Chondrocyte (in vitro differentiated cells): ENCODE measurements around the gene RAB8B. TPM values are rescaled to one million over a fixed set of nuclear protein-coding genes. Genes with fewer than 3 reads are reported as not detected.
A peak's percentile ranks its signal among the peaks of the same experiment; 100 is the strongest.

Source experiments
- DNase-seq: peaks from one replicate; pipeline ENCODE4 v3.0.0; 2021; ENCODE audit warnings: mixed read lengths, low spot score
- H3K27ac Mint-ChIP-seq: one replicate; pipeline ENCODE4 v1.8.0; 2021; ENCODE audit warnings: mild to moderate bottlenecking, moderate library complexity, mixed read lengths; ENCODE audit not compliant: unreplicated experiment
- H3K27me3 Mint-ChIP-seq: 2 replicates; pipeline ENCODE4 v1.8.0; 2021; ENCODE audit warnings: low read depth, mixed read lengths
- H3K36me3 Mint-ChIP-seq: 2 replicates; pipeline ENCODE4 v1.8.0; 2021; ENCODE audit warnings: low read depth, mixed read lengths
- H3K4me1 Mint-ChIP-seq: 2 replicates; pipeline ENCODE4 v1.8.0; 2021; ENCODE audit warnings: low read depth, mild to moderate bottlenecking, mixed read lengths
- H3K4me3 Mint-ChIP-seq: one replicate; pipeline ENCODE4 v1.8.0; 2021; ENCODE audit warnings: mild to moderate bottlenecking, moderate library complexity, mixed read lengths; ENCODE audit not compliant: unreplicated experiment
- H3K9me3 Mint-ChIP-seq: 2 replicates; pipeline ENCODE4 v1.8.0; 2021; ENCODE audit warnings: low read depth, mixed read lengths
- CTCF ChIP-seq: fragments of 200-600 bp; sonication (generic); IDR thresholded peaks from 2 replicates; pipeline ENCODE4 v1.5.0; 2021; ENCODE audit warnings: antibody characterized with exemption, mild to moderate bottlenecking, moderate library complexity
- total RNA-seq: library from RNA; stranded (reverse); gene quantifications from 3 replicates; pipeline ENCODE4 v1.2.1, GENCODE V29; 2021

RAB8B gene
- total RNA-seq, 1 donor from 2014 or later = 34.8 TPM

GRCh38 chr15:63250312-63250965, 61.0 kb downstream of the RAB8B start:
- TF ChIP-seq CTCF = no peak
- no peak overlapping the region for H3K4me3 Mint-ChIP-seq
- H3K27ac Mint-ChIP-seq = peak overlapping the region; percentile 83
- peaks cover 17% of the 10 kb centered on the region for H3K36me3 Mint-ChIP-seq
- no peaks in the 10 kb centered on the region for H3K9me3 Mint-ChIP-seq
- no peak for DNase-seq
- peaks cover 38% of the 10 kb centered on the region for H3K4me1 Mint-ChIP-seq
- H3K27me3 Mint-ChIP-seq = no peaks in the 10 kb centered on the region

GRCh38 chr15:63251701-63252100, 62.3 kb downstream of the RAB8B start:
- Mint-ChIP-seq H3K36me3 (peaks cover 13% of the 10 kb centered on the region), H3K9me3 (no peaks in the 10 kb centered on the region), H3K4me1 (peaks cover 44% of the 10 kb centered on the region), H3K27me3 (no peaks in the 10 kb centered on the region), H3K4me3 (no peak overlapping the region), H3K27ac (no peak overlapping the region)
- TF ChIP-seq CTCF = no peak
- DNase-seq = no peak

DNA sequence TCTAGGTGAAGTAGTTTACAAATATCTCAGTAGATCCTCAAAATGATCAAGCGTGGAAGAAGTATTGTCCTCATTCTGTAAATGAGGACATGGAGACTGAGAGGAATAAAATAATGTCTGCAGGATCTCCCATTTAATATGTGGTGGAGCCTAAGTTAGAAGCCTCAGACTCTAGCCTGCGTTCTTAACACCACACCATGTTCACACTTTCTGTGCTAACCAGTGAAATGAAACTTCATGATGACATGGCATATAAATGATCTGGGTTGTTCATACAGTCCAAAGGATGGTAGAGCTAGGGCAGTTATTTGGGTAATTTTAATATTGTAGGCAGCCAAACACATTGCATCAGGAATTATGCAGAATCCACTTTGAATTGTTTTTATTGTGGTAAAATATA, 62.9 kb downstream of the RAB8B start:
- Mint-ChIP-seq H3K4me1 (peaks cover 44% of the 10 kb centered on the region), H3K9me3 (no peaks in the 10 kb centered on the region), H3K4me3 (no peak overlapping the region), H3K27ac (no peak overlapping the region), H3K36me3 (peaks cover 9% of the 10 kb centered on the region), H3K27me3 (no peaks in the 10 kb centered on the region)
- no peak for DNase-seq
- no peak for TF ChIP-seq CTCF

- peak overlapping the region; percentile 41 for H3K27ac Mint-ChIP-seq
- no peak for TF ChIP-seq CTCF
- H3K27me3 Mint-ChIP-seq = no peaks in the 10 kb centered on the region
- no peaks in the 10 kb centered on the region for H3K9me3 Mint-ChIP-seq
- DNase-seq = no peak
- peaks cover 39% of the 10 kb centered on the region for H3K4me1 Mint-ChIP-seq
- H3K4me3 Mint-ChIP-seq = no peak overlapping the region
- peaks cover 9% of the 10 kb centered on the region for H3K36me3 Mint-ChIP-seq
Observed at GRCh38 chr15:63254991-63255390, 65.6 kb downstream of the RAB8B start.

GRCh38 chr15:63255489-63255990, 66.1 kb downstream of the RAB8B start:
- Mint-ChIP-seq H3K27ac (peak overlapping the region; percentile 72), H3K9me3 (no peaks in the 10 kb centered on the region), H3K27me3 (no peaks in the 10 kb centered on the region), H3K4me1 (peaks cover 34% of the 10 kb centered on the region), H3K4me3 (no peak overlapping the region), H3K36me3 (peaks cover 9% of the 10 kb centered on the region)
- TF ChIP-seq CTCF = no peak
- no peak for DNase-seq
